GM19452 (cell line): ENCODE measurements around the gene CNTN4.

Experiments used
- ATAC-seq: cut with Tn5 transposase; IDR thresholded peaks from one replicate; pipeline ENCODE4 v1.9.1; 2021; ENCODE audit not compliant: unreplicated experiment

The CNTN4 gene

GRCh38 chr3:2847062-2847841, 748.6 kb downstream of the CNTN4 start:
- no peak for ATAC-seq

DNA sequence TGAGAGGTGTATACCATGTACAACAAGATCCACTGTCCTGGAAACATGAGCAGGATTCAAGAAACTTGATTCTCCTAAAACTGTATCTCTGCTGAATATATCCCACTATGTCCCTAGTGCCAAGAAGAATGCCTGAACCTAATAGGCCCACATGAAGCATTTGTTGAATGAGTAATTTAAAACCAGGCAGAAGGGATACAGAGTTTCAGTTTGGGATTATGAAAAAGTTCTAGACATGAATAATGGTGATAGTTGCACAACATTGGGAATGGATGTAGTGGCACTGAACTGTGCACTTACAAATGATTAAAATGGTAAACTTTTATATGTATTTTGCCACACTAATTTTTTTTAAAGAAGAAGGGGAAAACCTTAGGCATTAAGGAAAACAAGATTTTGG, 750.4 kb downstream of the CNTN4 start:
- no peak for ATAC-seq

- no peak for ATAC-seq
These were observed 752.0 kb downstream of the CNTN4 start for GRCh38 chr3:2850701-2851100.

DNA sequence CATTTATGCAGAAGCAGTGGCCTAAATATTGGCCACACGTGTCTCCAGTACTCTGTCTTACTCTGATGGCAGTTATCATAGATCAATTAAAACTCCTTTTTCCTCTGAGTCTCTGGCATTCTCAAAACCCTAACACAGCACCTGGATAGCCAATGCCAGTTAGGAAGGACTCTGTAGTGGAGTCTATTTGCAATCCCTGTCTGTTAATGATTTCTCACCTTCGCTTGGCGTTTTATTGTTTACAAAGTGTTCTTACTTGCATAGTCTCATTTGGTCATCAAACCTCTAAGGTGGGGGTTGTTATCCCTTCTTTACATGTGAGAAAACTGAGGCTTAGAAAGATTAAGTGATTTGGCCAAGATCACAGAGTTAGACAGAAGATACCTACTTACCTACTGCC, 752.7 kb downstream of the CNTN4 start:
- no peak for ATAC-seq

GRCh38 chr3:2851835-2852234, 753.2 kb downstream of the CNTN4 start:
- ATAC-seq = no peak

DNA sequence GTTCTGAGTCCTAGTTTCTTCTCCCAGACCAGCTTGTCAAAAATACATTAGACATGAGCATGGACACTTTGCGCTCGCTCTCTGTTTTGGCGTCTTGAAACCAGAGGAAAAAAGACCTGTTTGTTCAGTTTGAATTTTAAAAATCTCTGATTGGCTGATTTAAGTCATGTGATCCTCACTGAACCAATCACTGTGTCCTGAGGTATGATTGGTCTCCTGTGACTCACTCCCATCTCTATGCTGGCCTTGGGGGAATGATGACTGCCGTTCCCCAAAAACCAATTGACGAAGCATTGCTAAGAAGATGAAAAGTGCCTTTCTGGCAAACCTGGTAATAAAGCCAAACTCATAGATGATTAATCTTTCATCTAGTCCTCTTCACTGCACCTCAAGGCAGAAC, 755.0 kb downstream of the CNTN4 start:
- no peak for ATAC-seq

DNA sequence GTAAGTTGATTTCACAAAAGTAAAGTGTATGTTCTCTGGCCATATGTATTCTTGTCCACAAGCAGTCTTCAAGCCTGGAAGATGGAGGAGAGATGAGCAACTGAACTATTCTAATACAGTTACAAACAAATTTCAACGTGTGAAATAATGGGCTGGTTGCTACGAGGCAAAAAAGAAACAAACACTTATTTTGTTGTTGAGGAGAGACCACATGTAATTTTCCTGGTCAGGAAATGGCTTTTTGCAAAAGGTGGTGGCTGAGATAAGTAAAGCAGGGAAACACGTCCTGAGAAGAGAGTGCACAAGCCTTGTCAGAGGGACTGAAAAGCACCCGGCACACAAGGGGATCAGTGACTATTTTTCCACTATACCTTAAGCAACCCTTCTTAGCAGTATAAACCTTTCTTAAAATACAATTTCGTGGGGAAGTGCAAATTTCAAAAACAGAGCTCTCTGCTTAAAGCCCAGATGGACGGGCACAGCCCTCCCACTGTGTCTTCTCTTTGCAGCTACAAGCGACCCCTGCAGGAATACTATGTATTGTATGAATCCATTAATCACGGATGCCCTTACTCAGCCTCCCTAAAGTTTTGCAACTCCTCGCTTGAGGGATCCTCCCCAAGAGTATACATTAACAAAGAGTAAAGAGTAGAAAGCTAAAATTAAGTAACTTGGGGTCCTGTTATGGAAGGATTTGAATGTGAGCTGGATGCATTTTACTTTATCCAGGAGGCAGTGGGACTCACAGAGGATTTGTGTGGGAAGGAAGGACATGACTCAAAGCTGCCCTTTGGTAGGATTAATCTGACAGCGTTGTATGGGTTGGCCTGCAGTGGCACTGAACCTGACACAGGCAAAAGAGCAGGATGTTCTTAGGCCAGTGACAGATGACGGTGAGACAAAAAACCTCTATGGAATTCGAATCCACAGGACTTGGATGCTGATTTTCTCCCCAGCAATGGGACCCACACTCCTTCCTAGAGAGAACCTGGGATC, 757.8 kb downstream of the CNTN4 start:
- no peak for ATAC-seq

GRCh38 chr3:2860626-2861025, 762.0 kb downstream of the CNTN4 start:
- ATAC-seq = no peak

GRCh38 chr3:2861120-2861519, 762.5 kb downstream of the CNTN4 start:
- no peak for ATAC-seq

DNA sequence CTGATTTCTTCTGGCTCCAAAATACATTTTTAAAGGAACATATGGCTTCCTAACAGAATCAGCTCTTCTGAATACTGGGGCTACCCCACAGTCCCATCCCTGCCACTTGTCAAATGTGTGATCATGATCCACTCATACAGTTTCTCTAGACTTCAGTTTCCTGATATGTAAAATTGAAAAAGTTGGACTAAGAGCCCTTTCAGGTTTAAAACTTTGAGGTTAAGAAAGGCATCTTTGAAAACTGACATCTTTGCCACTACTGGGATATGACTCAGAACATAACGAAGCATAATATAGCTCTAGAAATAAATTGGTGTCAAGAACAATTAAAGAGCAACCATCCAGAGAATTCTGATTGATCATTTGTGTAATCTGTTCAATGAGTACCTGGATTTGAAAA, 763.3 kb downstream of the CNTN4 start:
- ATAC-seq = no peak

- no peak for ATAC-seq
These were observed 763.7 kb downstream of the CNTN4 start for GRCh38 chr3:2862366-2862765.

DNA sequence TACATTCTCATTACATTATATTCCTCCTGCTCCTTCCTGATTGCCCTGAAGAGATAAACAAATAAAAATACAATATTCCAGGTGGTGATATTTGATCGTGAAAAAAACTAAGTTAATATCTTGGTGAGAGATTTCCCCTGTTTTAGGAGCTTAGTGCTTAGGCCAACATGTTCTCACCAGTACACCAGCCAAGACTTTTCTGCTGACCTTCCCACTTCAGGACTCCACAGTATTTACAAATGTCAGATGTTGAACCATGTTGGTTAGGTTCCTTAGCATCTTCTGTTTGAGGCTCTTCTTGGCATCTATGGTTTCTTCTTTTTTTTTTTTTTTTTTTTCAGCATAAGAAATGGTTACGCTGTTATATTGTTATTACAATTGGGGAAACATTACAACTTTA, 764.5 kb downstream of the CNTN4 start:
- no peak for ATAC-seq

- no peak for ATAC-seq
These were observed 771.2 kb downstream of the CNTN4 start for GRCh38 chr3:2869905-2870304.

DNA sequence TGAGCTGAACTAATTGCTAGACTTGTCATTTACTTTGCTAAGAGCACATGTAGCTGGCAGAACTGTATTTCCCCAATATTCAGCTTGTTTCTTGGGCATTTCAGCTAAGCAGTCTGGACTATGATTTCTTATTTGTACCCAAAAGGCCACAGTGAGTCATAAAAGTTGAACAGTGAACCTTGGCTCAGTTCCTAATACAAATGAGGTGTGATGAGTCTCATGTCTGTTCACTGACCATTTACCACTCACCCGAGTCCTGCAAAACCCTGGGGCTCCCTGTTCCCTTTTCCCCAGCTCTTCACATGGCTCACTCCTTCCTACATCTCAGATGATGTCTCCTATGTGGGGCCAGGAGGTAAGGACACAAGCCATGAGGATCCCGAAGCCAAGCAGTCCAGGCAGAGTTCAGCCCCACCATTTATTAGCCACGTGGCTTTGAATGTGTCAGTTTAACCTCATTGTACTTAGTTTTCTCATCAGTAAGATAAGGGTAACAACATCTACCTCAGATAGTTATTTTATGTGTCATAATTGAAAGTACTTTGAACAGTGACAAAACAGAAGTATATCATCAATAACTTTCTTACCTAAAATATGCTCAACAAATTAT, 772.2 kb downstream of the CNTN4 start:
- no peak for ATAC-seq

GRCh38 chr3:2872884-2873283, 774.2 kb downstream of the CNTN4 start:
- no peak for ATAC-seq

- no peak for ATAC-seq
These were observed 775.3 kb downstream of the CNTN4 start for GRCh38 chr3:2873986-2874385.

- ATAC-seq = no peak
These were observed 777.0 kb downstream of the CNTN4 start for GRCh38 chr3:2875699-2876098.

GRCh38 chr3:2876362-2876761, 777.7 kb downstream of the CNTN4 start:
- no peak for ATAC-seq

GRCh38 chr3:2879023-2879422, 780.4 kb downstream of the CNTN4 start:
- no peak for ATAC-seq

DNA sequence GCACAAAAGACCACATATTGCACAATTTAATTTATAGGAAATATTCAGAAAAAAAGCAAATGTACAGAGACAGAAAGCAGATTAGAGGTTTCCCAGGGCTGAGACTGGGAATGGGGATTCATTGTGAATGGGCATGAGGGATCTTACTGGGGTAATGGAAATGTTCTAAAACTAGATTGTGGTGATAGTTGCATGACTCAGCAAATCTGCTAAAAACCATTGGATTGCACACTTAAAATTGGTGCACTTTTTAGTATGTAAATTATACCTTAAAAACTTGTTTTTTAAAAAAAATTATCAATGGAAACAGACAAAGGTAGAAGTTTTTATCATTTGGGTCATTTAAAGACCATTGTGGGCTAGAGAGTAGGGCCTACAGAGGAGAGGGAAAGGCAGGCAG, 780.9 kb downstream of the CNTN4 start:
- no peak for ATAC-seq

GRCh38 chr3:2880218-2880756, 781.6 kb downstream of the CNTN4 start:
- no peak for ATAC-seq
